NCI-H2196 treated with DMSO at 0.1 percent for 48 hours (cell line): Measurements from ENCODE around the gene LRRC63.
"Not testable (repeated sequence)": the region's sequence is repeated elsewhere in the genome, so short reads cannot be mapped to it uniquely, and the experiment has no call there.

ENCODE experiments used
- DNase-seq: peaks from one replicate; lab custom pipeline; 2025; ENCODE audit not compliant: unreplicated experiment; lab: John Stamatoyannopoulos, UW

The LRRC63 gene

DNA sequence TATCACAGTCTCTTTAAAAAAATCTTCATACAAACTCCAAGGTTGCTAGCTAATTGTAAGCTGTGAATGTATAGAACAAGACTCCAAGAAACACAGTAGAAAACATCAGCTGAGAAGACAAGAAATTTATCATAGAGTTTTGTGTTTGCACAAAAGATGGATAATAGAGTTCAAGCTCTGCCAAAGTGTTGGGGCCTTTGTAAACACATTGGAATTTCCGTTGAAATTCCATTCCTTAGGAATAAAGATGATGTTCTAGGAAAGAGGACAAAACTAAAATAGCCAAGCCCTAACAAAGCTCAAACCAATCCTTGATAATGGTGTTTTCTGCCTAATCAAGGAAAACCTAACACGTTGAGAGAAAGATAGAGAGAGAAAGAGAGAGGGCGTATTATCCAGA is 20.6 kb downstream of the LRRC63 start:
- DNase-seq = no peak

DNA sequence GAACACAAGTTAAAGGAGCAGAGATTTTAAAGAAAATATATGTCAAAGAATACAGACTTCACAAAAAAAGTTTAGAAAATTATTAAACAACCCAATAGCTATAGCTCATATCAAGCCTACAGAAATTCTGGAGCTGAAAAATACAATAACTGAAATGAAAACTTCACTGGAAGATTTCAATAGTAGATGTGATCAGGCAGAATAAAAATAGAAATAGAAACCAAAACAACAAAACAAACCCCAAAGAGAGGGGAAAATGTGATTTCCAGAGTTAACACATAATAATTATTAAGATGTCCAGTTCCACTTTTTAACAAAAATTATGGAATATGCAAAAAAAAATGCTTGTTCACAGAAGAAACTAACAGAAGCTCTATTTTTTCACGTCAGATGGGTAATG is 23.6 kb downstream of the LRRC63 start:
- no peak for DNase-seq

DNA sequence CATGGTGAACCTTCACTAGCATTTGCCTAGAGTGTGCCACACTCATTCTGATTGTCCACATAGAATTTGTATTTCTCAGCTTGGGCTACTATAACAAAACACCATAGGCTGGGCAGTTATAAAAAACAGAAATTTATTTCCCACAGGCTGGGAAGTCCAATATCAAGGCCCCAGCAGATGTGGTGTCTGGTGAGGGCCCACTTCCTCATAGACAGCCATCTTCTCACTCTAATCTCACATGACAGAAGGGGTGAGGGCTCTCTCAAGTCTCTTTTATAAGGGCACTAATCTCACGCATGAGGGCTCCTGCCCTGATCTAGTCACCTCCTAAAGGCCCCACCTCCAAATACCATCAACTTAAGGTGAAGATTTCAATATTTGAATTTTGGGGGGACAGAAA is 53.6 kb downstream of the LRRC63 start:
- DNase-seq = no peak

DNA sequence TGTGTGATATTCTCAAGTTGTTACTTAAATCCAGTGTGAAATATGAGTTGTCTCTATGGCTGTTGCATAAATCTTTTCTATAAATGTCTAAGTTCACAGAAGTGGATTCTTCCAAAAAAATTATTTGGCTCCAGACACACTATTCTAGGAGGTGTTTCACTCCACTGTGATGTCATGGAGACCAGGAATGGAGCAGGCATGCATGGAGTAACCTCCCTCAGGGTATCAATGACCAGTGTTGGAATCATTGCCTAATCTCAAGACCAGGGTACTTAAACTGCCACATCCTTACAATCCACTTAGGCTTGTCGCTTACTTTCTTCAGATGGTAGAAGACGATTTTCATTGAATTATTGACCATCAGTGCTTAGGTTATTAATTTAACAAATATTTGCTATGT is 55.4 kb downstream of the LRRC63 start:
- DNase-seq = no peak

DNA sequence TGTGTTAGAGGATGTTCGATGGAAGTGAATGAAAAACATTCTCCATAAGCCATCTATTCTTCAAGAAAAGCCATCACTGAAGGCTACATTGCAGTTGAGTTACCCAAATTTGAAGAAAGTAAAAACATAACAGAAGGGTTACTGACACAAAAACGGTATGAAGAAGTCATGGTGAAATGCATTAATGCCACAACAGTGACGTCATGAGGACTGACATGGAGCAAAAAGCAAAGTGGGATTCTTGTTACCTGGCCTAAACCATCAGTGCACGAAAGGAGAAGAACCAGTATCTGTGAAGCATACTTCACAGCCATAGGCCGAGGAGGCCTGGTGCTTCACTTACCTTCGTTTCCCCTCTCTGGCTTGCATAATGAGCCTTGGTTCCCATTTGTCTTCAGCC is 58.7 kb downstream of the LRRC63 start:
- no peak for DNase-seq

DNA sequence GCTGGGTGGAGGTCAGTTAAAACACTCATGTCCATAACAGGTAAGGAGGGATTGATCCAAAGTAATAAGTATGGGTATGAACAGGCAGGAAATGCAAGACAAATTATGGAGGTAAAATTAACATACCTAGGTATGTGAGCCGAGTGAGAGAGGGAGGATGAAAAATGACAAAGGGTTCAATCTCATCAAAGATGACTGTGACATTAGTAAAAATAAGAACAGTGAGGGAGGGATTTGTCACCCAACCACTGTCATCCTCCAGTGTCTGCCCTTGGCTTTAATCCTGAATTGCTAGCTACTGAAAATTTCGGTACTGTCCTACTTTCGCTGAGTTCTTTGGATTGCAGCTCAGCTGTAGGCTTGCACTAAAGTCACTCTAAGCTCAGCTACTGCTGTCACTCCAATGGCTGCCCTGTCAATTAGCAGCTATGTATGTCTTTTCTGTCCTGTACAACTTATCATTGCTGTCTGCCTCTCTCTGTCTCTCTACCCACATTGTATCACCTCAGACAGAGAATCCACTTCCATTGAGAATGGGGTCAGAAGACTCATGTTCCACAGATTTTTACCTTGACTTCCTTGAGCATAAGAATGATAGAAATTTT is 62.5 kb downstream of the LRRC63 start:
- DNase-seq = no peak

DNA sequence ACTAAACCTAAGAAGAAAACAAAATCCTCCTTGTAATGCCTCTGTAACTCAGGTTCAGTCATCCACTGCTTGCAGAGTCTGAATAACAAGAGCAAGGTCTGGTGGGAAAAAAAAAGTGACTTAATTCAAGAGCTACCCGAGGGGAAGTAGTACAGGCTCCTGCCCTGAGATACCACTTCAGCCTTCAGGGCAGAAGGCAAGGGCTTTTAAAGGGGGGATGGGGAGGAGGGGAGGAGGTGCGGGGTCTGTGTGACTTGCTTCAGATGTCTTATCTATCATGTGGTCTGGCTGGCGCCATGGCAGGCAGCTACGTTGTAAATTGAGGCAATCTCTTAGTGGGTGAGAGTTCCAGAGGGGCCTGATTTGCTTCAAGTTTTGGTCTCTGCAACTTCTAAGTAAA is 66.7 kb downstream of the LRRC63 start:
- DNase-seq = no peak

DNA sequence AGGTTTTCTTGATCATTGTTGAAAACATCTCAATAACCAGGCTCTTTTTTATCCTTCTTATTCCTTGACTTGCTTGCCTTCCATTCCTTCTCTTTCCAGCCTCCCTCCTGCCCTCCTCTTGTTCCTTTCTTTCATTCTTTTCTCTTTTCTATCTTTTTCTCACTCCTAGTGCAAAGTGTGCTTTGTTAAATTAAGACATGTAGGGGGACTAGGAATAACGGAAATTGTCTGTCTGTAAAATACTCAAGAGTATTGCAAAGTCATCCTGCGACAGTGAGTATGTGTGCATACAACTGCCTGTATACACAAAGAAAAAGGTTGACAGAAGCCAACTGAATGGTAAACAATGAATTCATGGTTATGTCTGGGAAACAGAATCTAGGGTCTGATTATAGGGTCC is 70.1 kb downstream of the LRRC63 start:
- no peak for DNase-seq

DNA sequence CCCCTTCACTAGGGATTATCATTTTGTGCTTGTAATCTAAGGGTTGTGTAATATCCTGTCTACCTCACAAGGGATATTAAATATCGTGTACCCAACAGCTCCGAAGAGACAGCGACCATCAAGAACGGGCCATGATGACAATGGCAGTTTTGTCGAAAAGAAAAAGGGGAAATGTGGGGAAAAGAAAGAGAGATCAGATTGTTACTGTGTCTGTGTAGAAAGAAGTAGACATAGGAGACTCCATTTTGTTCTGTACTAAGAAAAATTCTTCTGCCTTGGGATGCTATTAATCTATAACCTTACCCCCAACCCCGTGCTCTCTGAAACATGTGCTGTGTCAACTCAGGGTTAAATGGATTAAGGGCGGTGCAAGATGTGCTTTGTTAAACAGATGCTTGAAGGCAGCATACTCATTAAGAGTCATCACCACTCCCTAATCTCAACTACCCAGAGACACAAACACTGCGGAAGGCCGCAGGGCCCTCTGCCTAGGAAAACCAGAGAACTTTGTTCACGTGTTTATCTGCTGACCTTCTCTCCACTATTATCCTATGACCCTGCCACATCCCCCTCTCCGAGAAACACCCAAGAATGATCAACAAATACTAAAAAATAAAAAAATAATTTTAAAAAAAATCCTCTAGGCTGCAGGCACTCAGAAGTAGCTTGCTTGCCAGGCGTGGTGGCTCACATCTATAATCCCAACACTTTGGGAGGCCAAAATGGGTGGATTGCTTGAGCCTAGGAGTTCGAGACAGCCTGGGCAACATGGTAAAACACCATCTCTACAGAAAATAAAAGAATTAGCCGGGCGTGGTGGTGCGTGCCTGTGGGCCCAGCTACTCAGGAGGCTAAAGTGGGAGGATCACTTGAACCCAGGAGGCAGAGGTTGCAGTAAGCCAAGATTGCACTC is 72.4 kb downstream of the LRRC63 start:
- not testable (repeated sequence) for DNase-seq

DNA sequence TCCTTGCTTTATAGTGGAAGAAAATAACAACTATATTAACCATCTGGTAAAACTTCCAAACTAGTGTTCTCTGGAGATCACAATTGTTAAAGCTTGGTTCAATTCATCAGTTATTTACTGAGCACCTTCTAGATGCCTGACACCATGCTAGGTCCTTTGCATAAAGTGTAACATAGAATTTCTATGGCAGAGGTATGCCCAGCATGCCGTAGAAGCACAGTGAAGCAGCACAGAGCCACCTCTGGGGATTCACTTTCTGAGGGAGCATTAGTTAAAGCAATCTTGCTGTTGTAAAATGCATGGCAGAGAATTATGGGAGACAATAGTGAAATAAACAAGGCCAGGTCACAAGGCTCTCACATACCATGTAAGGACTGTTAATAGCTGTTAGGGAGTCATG is 75.2 kb downstream of the LRRC63 start:
- DNase-seq = no peak

DNA sequence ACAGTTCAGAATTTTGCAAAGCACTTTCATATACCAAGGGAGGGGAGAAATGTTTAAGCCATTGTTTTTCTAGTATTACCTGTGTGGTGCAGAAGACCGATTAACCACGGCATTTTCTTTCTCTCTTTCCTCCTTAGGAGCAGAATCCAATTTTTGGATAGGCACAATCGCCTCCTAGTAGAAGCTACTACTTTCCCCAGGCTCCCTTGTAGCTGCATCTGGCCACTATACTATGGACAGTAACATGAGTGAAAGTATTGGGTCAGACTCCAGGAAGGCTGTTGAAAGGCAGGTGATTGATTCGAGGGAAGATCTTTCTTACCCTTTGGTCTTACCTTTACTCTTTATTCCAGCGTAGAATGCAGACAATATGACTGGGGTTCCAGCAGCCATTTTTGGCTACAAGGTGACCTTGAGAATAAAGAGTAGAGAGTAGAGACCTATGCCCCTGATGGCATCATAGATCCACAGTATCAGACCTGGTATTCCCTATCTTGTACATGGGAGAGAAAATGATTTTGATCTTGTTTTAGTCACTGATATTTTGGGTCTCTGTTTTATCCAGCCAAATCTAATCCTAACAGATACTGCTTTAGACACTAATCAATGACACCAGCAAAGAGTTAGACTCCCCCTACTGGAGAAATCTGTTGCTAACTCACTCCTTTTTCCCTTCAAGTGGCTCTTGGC is 77.0 kb downstream of the LRRC63 start:
- no peak for DNase-seq

DNA sequence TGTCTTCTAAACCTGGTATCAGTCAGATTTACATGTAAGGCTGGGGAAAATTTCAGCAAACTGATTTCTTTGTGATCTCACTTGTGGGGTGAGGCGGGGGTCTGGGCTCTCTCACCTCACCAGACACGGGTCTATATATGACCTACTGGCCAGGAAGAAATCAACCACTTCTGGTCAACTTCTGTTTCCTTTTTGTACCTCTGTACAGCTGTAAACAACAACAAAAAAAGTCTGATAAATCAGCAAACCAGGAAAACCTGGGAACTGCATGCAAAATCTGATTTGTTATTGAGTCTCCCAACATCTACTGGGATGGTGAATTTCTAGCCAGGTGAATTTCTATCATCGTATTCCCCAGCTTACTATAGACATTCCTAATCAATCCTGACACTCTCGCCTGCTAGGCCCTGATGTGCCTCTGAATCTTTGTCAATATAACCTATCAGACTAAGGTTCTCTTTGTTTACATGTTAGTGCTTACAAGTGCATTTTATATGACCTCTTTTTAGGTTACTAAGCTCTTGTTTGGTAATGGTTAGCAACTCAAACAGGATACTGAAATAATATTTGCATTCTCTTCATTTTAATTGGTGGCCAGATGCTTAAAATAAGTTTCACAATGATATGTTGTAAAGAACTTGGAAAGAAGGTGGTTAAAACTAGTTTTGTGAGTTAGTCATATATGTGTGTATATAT is 77.7 kb downstream of the LRRC63 start:
- DNase-seq = no peak

DNA sequence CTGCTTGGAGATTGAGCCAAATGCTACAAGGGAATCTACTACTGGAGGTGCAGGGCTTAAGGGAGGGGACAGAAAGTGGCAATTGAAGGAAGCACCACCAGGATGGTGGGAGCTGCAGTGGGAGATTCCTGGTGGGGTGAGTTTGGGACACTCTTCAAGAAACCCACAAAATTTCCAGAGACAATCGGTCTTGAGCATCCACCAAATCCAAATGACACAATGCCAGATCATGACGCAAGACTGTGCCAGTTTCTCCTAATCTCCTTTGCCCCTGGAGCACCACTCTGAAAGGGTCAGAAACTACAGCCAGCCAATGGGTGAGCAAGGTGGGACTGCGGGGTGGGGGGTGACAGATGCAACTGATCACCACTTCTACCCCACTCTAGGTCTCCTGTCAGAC is 78.7 kb downstream of the LRRC63 start:
- DNase-seq = no peak

DNA sequence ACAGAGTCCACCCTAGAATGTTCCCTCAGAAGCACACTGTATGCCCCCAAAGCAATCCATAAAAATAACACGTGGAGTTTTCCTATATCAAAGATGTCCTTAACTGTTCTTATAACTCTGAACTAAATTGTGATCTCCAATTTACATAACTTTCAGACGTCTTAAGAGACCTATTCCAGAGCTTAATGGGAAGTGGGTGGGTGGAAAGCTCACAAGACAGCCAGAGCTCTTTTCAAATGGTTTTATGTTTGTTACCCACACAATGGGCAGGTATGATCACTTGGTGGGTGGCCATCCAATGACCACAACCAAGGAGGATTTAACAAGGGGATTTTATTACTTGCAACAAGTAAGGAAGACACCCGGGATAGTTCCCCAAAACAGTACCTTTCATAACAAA is 81.7 kb downstream of the LRRC63 start:
- no peak for DNase-seq

DNA sequence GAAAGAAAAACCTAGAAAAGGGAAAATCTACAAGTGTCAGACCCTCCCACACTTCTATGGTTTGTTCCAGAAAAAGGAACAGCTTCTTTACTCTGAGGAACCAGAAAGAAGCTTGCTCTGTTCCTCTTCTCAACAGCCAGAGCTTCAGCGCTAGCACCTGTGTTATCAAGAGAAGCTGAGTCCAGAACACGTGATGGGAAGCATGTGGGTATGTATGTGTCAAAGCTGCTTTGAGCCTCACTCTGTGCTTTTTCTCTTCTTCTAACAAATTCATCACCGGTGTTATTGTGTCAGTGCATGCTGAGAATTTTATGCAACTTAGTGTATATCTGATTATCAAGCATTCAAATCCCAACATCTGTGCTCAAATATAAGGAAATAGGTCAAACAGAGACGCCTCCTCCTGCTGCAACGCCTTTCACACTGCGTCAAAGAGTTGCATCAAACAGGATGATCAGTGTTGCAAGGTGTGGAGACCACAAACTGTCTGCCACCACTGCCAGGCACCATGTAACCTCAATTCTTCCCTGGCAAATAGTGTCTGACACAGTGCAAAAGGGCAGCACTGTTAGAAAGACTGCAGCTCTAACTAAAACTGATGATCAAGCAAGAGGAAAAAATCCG is 83.9 kb downstream of the LRRC63 start:
- no peak for DNase-seq

DNA sequence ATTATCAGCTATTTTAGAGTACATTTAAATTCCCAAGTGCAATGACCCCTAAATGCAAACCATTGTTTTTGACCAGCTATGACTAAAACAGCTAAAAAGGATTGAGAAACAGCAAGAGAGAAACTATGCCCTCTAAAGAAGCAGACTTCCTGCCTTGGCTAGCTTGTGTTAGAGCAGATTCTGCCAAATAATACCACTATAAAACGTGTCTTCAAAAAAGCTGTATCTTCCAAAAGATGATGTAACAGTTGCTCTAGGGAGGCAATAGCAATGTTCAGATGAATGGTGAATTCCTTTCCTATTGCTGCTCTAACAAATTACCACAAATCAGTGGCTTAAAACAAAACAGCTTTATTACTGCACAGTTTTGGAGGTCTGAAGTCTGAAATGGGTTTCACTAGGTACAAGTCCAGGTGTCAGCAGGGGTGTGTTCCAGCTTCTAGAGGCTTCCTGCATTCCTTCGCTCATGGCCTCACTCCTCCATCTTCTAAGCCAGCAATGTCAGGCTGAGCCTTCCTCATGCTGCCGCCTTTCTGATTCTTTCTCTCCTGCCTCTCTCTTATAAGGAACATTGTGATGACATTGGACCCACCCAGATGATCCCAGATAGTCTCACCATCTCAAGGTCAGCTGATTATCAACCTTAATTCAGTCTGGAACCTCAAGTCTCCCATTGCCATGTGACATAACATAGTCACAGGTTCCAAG is 84.5 kb downstream of the LRRC63 start:
- DNase-seq = no peak

DNA sequence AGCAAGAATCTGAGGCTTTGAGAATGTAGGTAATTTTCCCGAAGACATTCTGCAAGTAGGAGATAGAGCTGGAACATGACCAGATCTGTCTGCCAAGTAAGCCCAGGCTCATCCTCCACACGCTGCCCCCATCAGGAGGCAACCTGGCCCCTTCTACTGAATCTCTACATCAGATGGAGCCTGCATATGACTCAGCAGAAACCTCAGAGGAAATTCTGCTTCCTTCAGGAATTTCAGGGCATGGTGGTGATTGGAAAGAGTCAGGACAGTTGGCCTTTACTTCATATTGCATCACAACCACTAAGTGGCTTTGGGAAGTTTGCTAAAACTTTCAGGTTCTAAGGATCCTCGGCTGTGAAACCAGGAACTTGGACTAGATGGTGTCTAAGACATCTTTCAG is 85.2 kb downstream of the LRRC63 start:
- DNase-seq = no peak

DNA sequence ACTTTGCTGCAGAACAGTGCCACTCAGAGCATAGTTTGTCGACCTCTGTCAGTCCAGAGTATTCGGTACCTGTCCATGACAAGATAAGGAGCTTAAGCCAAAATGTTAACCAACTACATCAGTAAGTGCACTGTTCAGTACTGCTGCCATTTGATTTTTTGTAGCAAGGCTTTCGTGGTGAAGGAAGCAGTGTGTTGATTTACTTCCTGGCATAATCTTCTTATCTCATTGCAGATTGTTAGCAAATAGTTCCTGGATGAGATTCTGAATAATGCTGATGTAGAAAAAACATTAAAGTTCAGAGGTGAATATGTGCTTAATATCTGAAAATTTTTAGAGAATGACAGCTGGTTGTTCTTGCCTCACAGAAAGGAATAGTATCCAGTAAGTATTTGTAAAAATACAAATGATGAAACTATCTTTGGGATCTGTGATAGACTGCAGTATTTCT is 85.7 kb downstream of the LRRC63 start:
- DNase-seq = no peak

DNA sequence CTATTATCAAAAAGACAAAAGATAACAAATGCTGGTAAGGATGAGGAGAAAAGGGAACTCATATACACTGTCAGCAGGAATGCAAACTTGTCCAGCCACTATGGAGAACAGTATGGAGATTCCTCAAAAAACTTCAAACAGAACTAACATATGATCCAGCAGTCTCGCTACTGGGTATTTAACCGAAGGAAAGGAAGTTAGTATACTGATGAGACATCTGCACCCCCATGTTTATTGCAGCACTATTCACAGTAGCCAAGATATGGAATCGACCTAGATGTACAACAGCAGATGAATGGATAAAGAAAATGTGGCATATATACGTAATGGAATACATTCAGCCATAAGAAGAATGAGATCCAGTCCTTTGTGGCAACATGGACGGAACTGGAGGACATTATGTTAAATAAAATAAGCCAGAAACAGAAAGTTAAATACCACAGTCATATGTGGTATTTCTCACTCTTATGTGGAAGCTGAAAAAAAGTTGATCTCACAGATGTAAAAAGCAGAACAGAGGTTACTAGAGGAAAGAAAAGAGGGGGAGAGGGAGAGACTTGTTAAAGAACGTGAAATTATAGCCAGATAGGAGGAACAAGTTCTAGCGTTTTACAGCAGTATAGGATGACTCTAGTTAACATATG is 92.1 kb downstream of the LRRC63 start:
- no peak for DNase-seq

DNA sequence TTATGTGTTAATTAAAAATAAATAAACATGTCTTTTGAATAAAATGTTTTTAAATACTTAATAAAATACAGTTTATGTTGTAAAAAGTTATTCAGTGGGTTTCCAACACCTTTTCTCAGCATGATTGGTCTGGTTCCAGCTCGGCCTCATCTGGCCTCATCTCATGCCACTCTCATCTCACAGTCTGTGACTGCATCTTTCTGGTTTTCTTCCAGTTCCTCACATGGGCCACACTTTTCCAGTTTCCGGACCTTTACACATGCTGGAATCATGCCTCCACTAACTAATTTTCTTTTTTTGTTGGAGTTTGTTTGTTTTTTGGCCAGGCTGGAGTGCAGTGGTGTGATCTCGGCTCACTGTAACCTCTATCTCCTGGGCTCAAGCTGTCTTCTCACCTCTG is 92.8 kb downstream of the LRRC63 start:
- DNase-seq = no peak
